T-helper 1 cell treated with Interleukin-12 subunit alpha and Interleukin-12 subunit beta and Interleukin-4 antibody, amounts not matched to agents 30 ng/mL and 1 ng/mL, for 36 hours (primary cell): ENCODE data around the gene LBR. TPM values are rescaled to one million over a fixed set of nuclear protein-coding genes. Genes with fewer than 3 reads are reported as not detected.

Experiments used
- intact Hi-C: fragments of 100-400 bp; cut with micrococcal nuclease; formaldehyde crosslinking; loops from one replicate; pipeline ENCODE4 v1.15.1; 2024
- total RNA-seq: library from RNA; stranded (reverse); gene quantifications from 2 replicates; pipeline ENCODE4 v1.2.3, GENCODE V29; 2022

The LBR gene
- total RNA-seq, 1 donor from 2014 or later, result 240 TPM

DNA sequence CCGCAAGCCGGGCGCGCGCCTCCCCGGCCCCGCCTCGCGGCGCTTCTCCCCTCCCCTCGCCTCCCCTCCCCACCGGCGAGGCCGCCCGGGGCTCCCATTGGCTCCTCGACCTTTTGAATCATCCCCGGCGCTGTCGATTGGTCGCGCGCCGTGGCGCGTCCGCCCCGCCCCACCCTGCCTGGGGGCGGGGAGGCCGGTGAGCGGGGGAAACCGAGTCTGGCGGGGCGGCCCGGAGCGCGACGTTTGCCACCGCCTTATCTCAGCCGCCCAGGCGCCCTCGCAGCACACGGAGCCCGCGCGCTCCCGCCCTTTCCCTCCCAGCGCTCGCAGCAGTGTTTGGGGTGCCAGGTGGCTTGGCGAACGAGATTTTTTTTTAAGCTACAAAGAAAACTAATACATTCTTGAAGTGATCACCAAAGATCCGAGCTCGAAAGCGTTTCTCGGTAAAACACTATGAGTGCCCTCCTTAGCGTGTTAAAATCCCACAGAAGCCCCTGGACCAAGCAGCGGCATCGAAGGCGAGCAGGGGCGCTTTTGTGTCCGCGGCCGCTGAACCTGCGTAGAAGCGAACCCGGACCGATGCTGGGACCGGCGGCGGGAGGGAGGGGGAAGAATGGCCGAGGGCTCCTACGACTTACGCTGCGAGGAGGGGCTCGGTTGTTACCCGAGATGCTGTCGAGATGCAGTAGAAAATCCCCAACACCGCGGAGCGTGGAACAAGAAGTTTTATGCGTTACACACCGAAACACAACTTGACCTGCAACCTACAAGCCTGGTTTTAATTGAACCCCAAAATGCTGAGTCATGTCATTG is 436 bp upstream of the LBR start:
- intact Hi-C loops, result loop anchor here (1.0 to 10.0 kb wide), 16 partner anchors 17 to 1511 kb away; partner anchors contain the start of genes FBXO28, H3-3A, PYCR2 and SDE2

DNA sequence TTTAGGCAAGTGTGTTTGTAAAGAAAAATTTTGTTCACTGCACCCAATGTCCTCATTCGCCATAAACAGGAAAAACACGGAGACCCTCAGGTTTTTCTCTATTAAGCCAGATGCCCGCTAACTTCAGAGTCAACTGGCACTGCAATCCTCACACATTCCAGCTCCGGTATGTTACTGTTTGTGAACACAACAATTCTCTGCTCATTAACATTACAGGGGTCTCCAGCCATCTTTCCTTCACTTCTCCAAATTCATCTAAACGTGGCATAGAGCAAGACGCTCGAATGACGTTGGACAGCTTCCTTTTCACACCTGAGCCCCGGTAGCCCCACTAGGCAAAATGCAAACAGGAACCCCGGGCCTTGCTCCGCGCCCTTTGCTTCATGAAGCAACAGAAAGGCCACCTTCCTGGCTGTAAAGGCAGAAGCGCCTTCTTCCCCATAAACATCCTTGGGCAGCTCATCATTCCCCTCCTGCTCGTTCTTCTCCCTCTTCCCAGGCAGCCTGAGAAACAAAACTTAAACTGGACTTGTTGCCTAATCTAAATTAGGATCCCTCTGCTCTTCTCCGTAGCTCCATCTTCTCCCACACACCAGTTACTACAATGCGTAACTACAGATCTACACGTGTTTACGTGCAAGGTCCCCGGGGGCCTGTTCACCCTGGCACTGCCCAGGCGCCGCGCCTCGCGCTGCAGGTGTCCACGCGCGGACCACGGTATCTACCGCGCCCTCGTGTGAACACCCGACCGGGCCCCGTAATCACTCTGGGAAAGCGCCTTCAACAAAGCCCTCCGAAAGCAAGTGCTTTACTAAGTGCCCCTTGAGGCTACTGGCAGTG is 1.2 kb downstream of the LBR start:
- intact Hi-C loops, result loop anchor here (5.0 to 10.0 kb wide), 5 partner anchors 696 to 1314 kb away; partner anchors contain the start of genes FBXO28 and WDR26

DNA sequence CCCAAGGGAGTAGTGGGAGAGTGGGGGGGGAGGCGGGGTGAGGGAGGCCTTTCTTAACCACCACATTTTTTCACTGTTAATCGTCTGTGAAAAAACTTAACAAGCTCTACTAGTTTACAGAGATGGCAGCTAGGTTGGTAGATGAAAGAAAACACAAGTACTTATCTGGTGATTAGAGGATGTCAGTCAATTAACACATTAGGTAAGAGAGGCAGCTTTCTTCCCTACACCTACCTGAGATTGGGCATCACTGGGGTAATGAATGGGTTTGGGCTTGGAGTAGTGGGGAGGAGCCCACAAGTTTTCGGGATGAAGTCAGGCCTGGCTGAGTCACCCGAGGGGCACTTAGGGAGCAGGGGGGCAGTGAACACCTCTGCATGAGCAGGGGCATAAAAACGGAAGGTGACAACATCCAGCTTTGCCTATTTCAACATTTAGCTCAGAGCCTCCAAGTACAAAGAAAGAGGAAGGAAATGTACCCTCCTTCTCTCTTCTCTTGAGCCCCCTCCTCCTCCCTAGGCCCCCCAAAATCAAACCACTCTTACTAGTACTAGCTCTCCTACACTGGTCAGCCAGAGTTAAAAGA is 2.5 kb downstream of the LBR start:
- intact Hi-C loops, result loop anchor here (5.0 to 10.0 kb wide), 5 partner anchors 697 to 1313 kb away; partner anchors contain the start of genes FBXO28 and WDR26

GRCh38 chr1:225424562-225425200 is 3.2 kb downstream of the LBR start:
- intact Hi-C loops, result loop anchor here (5.0 to 10.0 kb wide), 5 partner anchors 698 to 1312 kb away; partner anchors contain the start of genes FBXO28 and WDR26

- intact Hi-C loops, result loop anchor here (10.0 kb wide), 2 partner anchors 799 to 909 kb away; no protein-coding TSS in a partner anchor
Measured at GRCh38 chr1:225423518-225423855, 4.4 kb downstream of the LBR start.

DNA sequence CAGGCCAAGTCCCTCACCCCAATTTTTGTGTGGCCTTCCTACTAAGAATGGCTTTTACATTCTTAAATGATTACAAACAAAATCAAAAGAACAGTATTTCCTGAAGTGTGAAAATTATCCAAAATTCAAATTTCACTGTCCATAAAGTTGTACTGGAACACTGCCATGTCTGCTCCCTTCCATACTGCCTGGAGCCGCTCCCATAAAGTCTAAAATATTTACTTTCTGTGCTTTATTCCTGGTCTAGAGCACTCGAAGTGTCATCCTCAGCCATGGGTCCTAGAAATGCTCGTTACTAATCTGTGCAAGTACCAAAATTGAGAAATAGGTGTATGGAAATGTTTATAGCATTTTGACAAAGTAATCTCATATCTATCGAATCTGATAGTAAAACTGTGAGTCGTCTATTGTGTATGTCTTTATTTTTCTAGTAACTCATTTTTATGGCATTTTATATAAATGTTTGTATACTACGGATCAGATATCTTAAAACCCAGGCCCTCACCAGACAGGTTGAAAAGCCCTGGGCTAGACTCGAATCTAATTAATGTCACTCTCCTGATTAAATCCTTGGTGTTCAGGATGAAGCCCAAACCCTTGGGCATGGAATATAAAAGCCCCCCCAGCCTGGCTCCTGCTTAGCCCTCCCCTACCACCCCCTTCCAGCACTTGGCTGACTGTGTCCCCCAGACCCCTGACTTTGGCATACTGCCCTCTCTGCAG is 4.9 kb downstream of the LBR start:
- intact Hi-C loops, result loop anchor here (10.0 kb wide), 2 partner anchors 798 to 908 kb away; no protein-coding TSS in a partner anchor

DNA sequence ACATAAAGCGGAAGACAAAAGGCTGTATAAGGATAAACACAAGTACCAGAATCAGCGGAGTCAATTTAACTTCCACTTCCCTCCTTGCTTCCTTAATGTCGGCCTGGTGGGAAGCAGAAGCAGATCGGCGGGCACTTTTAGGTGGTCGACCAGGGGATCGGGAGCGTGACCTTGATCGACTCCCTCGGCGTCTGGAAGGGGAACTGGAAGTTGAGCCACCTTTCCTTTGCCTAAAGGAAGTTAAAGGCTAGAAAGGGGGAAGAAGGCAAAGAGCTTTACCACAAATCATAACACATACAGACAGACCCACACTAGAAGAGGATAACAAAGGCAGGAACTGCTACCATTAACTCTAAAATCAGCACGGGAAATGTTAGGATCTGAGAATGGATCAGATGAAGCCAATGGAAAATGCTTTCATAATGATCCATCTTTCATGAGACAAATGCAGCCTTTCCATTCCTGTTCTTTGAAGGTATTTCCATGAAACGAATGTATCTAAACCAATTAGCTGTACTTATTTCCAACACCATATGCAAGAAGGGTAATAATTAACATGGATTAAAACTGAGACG is 5.7 kb downstream of the LBR start:
- intact Hi-C loops, result loop anchor here (10.0 kb wide), 2 partner anchors 797 to 907 kb away; no protein-coding TSS in a partner anchor

DNA sequence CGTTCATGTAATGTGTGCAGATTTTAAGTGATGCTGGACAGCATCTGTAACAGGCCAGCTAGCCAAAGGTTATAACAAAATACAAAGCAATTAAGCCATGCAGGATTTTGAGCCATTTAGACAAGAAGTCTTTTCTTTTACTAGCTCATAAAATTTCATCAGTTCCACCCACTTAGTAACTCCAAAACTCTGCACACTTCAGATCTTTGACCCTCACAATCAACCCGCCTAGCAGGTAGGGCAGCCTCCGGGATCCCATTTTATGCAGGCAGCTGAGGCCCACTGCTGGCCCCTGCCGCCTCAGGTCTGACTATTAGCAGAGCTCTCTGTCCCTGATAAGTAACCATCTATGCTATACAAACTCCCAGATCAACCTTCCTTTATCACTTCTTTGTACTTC is 9.2 kb downstream of the LBR start:
- intact Hi-C loops, result no loop called here

DNA sequence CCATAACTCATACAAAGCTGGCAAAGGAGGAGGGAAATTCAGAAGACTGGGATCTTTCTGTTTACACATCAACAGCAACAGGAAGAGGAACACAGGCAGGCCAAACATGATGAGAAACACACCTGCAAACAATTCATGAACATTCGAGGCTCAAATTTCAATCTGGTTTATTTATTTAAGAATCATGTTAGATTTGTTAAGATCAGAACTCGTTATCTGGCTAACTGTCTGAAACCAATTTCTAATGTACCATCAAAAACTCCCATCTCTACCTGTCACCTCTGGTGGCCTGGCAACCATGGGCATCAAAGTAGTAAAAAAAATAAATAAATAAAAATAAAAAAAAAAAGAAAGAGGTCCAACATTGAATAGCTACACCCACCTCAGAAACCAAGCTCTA is 9.8 kb downstream of the LBR start:
- intact Hi-C loops, result no loop called here

- intact Hi-C loops, result no loop called here
Measured at GRCh38 chr1:225415967-225416745, 11.7 kb downstream of the LBR start.

DNA sequence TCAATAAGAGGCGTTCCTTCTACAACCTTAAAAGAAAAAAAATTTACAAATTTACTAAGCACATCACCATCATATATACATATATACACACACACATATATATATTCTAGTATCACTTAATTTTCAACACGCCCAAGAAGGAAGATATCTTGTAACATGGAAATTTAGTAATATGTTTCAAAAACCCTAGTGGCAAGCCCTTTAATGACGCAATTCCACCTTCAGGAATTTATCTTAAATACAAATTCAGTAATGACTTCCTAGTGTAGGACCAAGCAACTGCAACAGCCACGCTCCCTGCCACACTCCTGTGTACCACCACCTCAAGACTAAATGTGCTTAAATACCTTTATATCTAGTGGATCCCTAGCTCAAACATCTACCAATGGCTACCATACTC is 12.5 kb downstream of the LBR start:
- intact Hi-C loops, result no loop called here

- intact Hi-C loops, result no loop called here
Measured at GRCh38 chr1:225413708-225414375, 14.0 kb downstream of the LBR start.

DNA sequence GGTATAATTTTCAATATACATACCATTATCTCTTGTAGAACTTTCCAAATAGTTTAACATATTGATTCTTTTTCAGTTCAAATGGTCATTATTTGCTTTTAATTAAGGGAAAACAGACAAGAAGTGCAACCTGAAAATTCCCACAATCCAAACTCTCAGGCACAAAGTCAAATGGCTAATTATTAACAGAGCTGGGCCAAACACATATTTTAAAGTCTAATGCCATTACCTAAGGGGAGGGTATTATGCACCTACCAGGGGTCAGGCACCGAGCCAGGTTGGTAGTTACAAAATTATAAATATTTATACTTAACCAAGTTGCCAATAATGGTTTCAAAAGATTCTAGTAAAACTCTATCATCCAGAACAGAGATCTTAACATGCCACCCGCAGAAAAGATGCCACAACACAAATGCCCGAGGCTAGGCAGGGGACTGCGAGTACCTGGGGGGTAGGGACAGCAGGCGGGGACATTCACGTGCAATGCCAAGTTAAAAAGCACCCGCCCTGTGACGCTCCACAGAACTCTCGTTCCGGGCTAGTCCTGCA is 15.0 kb downstream of the LBR start:
- intact Hi-C loops, result no loop called here

DNA sequence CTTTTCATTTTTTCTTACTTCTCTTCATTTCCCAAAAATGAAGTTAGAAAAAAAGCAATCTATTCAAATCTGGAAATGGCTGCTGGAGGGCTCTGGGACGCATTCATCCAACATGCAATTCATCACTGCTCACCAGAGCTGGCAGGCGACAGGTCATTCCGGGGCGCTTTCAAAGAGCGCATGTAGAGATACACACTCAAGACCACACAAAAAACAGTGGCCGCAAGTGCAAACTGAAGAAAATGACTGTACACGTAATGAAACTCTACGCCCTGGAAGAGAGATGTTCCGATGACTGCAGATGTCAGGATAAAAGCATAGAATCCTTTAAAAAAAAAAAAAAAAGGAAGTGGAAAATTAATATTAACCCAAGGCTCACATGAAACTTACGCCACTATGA is 15.5 kb downstream of the LBR start:
- intact Hi-C loops, result no loop called here

- intact Hi-C loops, result no loop called here
Measured at GRCh38 chr1:225410036-225410435, 17.8 kb downstream of the LBR start.

DNA sequence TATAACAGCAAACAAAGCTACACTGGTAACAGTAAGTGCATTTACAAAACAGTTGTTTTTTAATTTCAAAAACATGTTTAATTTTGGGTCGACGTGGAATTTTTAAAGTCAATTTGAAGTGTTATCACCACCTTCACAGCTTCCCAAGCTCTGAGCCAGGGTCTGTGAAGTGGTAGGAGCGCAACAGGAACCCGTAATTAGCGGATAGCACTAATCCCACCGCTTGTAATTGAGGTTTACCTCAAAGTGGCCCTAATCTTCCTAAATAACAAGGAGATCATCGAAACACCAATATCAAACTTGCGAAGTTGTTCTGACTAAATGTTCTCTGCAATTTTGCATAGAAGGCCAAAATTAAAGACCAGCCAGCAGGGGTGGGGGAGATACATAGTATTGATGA is 18.8 kb downstream of the LBR start:
- intact Hi-C loops, result no loop called here

- intact Hi-C loops, result no loop called here
Measured at GRCh38 chr1:225408249-225408648, 19.6 kb downstream of the LBR start.

GRCh38 chr1:225407755-225408154 is 20.1 kb downstream of the LBR start:
- intact Hi-C loops, result no loop called here
